OCI-LY1 (cell line): ENCODE results near the gene CPOX.

Source experiments
- CTCF ChIP-seq: fragments of 200-600 bp; sonication (generic), shearing (Covaris generic); IDR thresholded peaks from 2 replicates; pipeline ENCODE4 v1.5.1; 2017; ENCODE audit warnings: mild to moderate bottlenecking, antibody characterized with exemption, low read length, moderate library complexity, mixed read lengths
- EZH2 ChIP-seq: fragments of 200-600 bp; sonication (generic), shearing (Covaris generic); IDR thresholded peaks from 2 replicates; pipeline ENCODE4 v1.8.0; 2017; ENCODE audit warnings: borderline replicate concordance, mixed run types, mild to moderate bottlenecking, antibody characterized with exemption, low read length, moderate library complexity, mixed read lengths

GRCh38 chr3:98593046-98593936 lies at the start of gene CPOX:
- TF ChIP-seq CTCF (no peak), EZH2 (no peak)
